GM12873 (cell line): ENCODE results near the gene UBTD1.

Experiments
- TF ChIP-seq, protein P1 (sequence below): IDR thresholded peaks from 2 replicates; pipeline ENCODE4 v1.5.1; 2012; ENCODE audit warnings: low read depth, mild to moderate bottlenecking, moderate library complexity, low read length, control low read depth; ENCODE audit not compliant: insufficient read depth; ENCODE audit errors: missing control alignments

The UBTD1 gene

DNA sequence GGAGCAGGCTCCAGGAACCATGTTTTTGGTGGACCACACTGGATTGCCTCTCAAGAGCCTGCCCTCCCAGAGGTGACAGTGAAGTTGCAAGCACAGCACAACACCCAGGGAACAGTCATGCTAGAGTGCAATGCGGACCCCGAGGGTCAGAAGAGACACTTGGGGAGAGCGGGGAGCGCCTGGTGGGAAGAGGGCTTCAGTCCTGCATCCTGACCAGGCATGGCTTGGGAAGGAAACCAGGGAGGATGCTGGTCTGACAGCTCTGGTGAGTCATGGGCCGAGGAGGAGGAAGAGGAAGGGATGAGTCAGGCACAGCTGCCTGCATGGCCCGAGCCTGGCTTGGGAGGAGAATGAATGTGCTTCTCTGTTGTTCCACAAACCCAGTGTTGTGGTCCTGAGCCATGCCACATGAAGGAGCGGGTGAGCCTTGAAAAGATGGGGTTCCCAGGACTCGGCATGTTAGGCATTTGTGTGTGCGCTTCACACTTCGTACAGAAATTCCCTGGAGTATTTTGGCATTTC lies 44.4 kb downstream of the UBTD1 start:
- TF ChIP-seq, protein P1, sequence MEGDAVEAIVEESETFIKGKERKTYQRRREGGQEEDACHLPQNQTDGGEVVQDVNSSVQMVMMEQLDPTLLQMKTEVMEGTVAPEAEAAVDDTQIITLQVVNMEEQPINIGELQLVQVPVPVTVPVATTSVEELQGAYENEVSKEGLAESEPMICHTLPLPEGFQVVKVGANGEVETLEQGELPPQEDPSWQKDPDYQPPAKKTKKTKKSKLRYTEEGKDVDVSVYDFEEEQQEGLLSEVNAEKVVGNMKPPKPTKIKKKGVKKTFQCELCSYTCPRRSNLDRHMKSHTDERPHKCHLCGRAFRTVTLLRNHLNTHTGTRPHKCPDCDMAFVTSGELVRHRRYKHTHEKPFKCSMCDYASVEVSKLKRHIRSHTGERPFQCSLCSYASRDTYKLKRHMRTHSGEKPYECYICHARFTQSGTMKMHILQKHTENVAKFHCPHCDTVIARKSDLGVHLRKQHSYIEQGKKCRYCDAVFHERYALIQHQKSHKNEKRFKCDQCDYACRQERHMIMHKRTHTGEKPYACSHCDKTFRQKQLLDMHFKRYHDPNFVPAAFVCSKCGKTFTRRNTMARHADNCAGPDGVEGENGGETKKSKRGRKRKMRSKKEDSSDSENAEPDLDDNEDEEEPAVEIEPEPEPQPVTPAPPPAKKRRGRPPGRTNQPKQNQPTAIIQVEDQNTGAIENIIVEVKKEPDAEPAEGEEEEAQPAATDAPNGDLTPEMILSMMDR = no peak

DNA sequence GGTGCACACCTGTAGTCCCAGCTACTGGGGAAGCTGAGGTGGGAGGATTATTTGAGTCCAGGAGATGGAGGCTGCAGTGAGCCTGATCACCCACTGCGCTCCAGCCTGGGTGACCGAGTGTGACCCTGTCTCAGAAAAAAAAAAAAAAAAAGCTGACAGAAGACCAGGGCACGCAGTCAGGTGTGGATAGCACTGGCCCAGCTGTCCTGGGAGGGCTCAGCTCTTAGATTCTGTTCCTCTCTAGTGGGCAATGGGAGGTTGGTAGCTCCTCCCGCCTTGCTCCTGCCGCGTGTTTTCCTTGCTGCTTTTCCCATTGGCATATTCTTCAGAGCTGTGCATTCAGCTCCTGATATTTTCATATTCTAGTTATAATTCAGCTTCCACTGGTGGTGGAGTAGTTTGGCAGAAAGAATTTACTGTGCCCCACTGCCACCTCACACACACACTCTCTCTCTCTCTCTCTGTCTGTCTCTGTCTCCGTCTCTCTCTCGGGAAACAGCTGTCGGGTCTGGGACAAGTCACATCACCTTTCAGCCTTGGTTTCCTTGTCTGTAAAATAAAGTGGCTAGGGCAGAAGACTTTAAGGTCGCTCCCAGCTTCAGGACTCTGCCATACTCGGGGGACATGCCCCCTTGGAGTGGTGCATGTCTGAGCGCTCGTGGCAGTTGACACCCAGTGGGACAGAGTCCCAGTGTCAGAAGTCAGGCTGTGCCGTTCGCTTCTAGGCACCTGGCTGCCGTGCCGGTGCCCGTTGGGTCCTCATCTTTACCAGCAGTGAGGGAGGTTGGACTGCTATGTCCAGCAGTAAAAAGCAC lies 47.9 kb downstream of the UBTD1 start:
- TF ChIP-seq, protein P1 = no peak

DNA sequence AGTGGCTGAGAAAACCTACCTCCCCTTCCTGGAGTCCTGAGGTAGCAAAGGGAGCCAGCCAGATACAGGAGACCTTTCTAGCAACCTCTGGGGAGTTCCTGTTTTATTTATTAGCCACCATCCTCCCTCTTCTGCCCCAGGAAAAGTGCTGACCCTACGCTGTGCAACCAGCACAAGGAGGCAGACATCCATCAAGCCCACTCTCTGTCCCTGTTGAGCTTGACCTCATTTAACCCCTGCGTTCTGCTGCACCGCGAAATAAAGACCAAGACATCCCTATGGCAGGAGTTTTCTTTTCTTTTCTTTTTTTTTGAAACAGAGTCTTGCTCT lies 48.5 kb downstream of the UBTD1 start:
- TF ChIP-seq, protein P1 = no peak

DNA sequence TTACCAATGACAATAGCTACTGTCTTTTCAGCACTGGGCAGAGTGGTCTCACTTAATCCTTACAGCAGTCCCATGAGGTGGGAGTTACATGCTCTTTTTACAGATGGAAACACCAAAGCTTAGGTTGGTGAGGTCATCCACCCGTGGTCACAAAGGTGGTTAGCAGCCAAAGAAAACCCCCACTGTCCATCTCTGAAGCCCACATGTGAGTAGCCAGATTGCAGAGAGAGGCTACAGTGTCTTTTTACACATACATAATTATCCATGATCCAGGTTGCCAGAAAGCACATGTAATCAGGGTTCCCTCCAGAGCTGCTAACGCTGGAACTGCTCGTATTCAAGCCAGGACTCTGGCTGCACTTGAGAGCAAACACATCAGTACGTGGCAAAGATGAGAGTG lies 49.2 kb downstream of the UBTD1 start:
- TF ChIP-seq, protein P1 = no peak

DNA sequence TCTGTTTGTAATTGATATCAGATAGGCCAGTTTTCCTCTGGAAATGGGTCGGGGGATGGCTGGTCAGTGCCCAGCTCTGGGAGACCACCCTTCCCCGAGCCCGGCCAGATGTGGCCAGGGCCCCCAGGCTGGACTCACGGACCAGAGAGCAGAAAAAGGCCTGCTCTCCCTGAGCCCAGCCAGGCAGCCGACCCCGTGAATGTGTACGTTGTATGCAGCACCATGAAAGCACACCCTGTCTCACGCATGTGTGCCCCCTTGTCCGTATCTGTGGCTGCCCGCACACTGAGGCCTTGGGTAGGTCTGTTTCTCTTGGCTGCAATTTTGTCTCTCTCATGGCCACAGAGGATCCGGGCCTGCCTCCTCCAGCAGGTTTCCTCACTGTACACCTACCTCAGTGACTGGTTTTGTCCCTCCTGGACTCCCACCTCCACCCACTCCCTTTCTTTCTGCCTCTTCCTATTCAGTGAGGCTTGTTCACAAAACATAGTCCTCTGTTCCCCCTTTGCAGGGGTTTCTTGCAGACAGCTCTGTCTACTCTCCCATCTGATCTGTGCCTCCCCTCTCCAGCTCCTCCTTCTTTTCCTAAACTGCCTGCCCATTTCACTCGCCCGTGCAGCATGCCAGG lies 50.2 kb downstream of the UBTD1 start:
- TF ChIP-seq, protein P1 = no peak

DNA sequence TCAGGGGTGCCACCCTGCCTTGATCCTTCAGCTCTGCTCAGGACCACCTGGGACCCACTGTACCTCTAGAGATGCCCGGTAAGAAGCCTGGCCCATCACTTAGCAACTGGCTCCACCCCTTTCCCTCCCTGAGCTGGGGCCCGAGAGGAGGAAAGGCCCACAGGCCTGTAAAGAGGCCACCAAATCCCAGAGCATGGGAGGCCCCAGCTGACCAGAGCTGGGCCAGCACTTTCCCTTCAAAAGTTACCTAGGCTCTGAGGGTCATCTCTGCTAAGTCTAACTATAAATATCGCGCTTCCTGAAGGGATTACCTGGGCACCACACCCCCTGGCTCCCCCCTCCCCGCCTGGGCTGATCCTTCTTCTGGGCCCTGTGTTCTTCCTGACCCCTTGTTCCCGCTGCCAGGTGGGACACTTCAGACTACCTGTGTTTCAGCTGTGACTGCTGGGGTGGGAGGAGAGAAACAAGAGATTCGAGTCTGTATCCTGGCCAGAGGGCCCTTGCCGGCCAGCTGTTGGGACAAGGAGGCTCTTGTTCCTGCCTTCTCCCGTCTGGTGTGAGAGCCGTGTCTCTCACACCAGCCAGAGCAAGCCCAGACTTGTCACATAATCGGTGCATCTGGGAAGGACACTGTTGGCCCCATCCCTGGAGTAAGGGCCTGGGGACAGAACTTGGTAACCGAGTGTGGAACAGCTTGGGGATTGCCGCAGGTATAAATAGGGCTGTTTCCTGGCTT lies 51.0 kb downstream of the UBTD1 start:
- TF ChIP-seq, protein P1 = no peak
